ENCODE data around the gene FSHB.
"Not testable (repeated sequence)": the region's sequence is repeated elsewhere in the genome, so short reads cannot be mapped to it uniquely, and the experiment has no call there.

FSHB gene

GRCh38 chr11:30261821-30262220 lies 31.0 kb downstream of the FSHB start:
- H3K27ac ChIP-seq = no peak overlapping the region
- TF ChIP-seq CTCF (conservative IDR thresholded peaks at IDR 0.05) = no peak

- H3K27ac ChIP-seq = not testable (repeated sequence)
Observed at GRCh38 chr11:30268638-30269037, 37.8 kb downstream of the FSHB start.

- no peak for TF ChIP-seq CTCF (conservative IDR thresholded peaks at IDR 0.05)
- no peak overlapping the region for H3K27ac ChIP-seq
Observed at GRCh38 chr11:30270671-30271070, 39.9 kb downstream of the FSHB start.

GRCh38 chr11:30277176-30277575 lies 46.4 kb downstream of the FSHB start:
- no peak for TF ChIP-seq CTCF (conservative IDR thresholded peaks at IDR 0.05)
- no peak overlapping the region for H3K27ac ChIP-seq

- no peak overlapping the region for H3K27ac ChIP-seq
- TF ChIP-seq CTCF (conservative IDR thresholded peaks at IDR 0.05) = no peak
Observed at GRCh38 chr11:30279796-30280195, 49.0 kb downstream of the FSHB start.

- TF ChIP-seq CTCF (conservative IDR thresholded peaks at IDR 0.05) = no peak
- no peak overlapping the region for H3K27ac ChIP-seq
Observed at GRCh38 chr11:30281476-30282288, 50.9 kb downstream of the FSHB start.

GRCh38 chr11:30282289-30282631 lies 51.4 kb downstream of the FSHB start:
- no peak for TF ChIP-seq CTCF (conservative IDR thresholded peaks at IDR 0.05)
- H3K27ac ChIP-seq = no peak overlapping the region
